ENCODE measurements around the gene RPS6KA5.

Gene RPS6KA5

DNA sequence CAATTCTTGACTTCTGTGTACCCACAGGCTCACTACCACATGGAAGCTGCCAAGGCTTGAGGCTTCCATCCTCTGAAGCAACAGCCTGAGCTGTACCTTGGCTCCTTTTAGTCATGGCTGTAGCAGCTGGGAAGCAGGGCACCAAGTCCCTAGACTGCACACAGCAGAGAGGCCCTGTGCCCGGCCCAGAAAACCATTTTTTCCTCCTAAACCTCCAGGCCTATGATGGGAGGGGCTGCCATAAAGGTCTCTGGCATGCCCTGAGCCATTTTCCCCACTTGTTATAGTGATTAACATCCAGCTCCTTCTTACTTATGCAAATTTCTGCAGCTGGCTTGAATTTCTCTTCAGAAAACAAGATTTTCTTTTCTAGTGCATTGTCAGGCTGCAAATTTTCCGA lies 121.8 kb downstream of the RPS6KA5 start:
- DNase-seq (ENCODE audit: low read depth) = no peak

- DNase-seq (ENCODE audit: low read depth) = no peak
Observed at GRCh38 chr14:90936757-90937440, 123.5 kb downstream of the RPS6KA5 start.

DNA sequence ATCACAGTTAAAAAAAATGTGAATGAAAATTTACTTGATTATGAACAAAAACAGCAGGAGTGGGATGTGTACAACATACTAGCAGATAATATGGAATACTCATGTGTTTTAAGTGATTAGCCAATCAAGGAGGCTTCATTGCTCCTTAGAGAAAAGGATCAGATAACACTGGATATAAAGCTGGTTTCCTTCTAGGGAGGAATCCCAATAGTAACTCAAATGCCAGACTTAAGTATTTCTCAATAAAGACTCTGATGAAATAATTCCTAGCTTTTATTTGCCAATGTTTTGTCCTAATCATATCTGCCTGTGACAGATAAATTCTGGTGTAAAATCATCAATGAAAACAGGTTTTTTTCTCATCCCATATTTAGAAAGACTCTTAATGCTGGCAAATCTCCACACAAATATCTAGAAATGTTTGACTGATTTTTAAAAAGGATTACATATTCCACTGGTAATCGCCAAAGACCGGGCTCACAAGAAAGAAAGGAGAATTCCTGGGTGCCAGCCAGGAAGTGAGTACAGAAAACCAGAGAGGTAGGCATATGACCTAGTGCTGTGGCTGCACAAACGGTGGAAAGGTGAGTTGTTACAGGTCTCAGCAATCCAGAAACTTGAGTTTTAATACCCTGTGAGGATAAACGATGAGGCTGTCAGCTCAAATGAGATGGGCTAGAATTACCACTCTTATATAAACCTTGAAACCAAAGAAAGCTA lies 135.7 kb downstream of the RPS6KA5 start:
- no peak for DNase-seq (ENCODE audit: low read depth)

DNA sequence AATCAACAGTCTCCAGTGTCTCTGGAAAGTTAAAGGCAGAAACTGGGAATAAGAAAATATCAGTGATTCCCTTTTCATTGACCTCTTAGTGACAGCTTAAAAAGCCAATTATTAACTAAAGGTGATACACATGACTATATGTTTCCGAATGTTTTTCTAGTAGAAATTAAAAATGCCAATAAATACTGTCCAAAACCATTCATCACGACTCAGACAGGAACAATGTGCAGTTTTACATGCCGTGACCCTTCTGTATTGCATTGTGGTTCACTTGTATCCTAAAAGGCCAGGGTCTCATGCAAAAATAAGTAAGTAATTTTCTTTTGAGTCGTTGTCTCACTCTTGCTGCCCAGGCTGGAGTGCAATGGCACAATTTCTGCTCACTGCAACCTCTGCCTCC lies 138.3 kb downstream of the RPS6KA5 start:
- DNase-seq (ENCODE audit: low read depth) = no peak

- DNase-seq (ENCODE audit: low read depth) = no peak
Observed at GRCh38 chr14:90911121-90911520, 149.3 kb downstream of the RPS6KA5 start.

GRCh38 chr14:90907178-90907577 lies 153.3 kb downstream of the RPS6KA5 start:
- no peak for DNase-seq (ENCODE audit: low read depth)

DNA sequence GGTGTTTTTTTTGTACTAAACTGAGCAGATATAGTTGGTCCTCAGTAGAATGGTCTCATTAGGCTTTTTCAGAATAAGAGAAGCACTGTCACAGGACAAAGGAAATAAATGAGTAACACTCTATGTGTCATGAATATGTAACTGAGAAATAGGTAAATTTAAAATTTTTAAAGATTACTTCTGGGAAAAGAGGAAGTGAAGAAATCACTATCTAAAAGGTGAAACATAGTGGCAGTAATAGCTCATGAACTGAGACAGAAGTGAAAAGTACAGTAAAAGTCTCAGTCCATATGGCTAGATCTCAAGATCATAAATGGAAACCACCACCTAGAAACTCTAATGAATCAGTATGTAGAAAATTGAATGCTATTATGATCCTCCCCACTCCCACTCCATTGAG lies 154.9 kb downstream of the RPS6KA5 start:
- DNase-seq (ENCODE audit: low read depth) = no peak

- DNase-seq (ENCODE audit: low read depth) = peak; percentile 24
Observed at GRCh38 chr14:90903101-90903500, 157.3 kb downstream of the RPS6KA5 start.

DNA sequence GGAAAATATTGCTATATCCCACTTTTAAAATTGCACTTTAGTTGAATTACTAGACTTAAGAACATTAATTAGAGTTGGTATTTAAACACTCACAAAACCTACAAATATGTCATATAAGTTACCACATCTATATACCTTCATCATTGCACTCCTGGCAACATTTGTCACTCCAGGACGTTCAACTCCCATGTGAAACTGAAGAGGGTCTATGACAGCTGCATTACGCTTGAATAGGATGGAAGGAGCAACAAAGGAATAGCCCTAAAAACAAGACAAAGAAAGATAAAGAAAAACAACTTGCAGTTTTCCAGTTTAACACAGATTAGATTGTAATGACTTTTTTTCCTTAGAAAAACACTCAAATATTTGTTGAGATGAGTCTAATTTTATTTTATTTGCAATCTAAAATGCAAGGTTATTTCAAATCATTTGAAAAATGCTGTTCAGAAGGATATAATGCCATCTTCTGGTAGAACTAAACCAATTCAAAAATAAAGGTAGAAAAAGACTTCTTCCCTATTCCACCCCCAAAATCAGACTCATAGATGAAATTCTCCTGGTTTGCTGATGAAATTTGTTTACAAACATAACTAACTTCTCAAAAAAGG lies 159.9 kb downstream of the RPS6KA5 start:
- no peak for DNase-seq (ENCODE audit: low read depth)

DNA sequence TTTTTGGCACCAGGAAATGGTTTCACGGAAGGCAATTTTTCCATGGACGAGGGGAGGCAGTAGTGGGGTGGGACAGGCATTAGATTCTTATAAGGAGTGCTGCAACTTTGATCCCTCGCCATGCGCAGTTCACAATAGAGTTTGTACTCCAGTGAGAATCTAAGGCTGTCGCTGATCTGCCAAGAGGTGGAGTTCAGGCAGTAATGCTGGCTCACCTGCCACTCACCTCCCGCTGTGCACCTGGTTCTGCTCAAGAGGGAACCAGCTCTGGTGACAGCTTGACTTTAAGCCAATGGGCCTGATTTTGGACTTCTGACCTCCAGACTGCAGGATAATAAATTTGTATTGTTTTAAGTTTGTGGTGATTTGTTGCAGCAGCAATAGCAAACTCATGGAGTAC lies 163.4 kb downstream of the RPS6KA5 start:
- DNase-seq (ENCODE audit: low read depth) = no peak

- no peak for DNase-seq (ENCODE audit: low read depth)
Observed at GRCh38 chr14:90894241-90894640, 166.2 kb downstream of the RPS6KA5 start.

DNA sequence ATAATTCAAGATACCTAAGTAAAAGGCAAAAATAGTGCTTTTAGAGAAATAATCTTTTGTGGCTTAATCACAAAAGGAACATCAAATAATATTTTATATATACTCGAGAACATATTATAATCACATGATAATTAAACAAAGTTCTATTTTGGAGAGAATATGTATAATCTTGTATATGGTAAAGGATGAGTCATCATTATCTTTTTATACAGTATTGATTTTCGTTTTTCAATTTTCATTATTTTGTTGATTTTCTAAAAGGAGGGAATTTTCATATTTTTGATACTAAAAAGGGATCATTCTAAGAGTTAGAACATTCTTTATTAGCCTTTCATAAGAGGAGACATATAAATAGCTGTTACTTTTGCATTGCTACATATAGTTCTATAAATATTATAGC lies 166.9 kb downstream of the RPS6KA5 start:
- no peak for DNase-seq (ENCODE audit: low read depth)

DNA sequence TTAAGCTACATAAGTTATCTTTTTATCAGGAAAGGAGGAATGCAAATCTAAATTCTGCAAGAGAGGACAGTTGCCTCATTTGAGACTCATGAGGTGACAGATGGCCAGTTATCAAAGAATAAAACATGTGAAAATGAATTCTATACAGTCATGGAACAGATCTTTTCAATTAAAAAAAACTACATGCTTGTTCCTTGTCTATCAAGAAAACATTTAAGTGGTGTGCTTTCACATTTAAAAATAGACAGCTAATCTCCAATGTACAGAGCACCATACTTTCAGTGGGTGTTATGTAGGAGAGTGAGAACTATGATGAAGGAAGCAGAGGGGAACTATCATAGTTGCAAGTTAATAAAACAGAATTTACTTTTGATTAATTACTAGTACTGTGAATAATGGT lies 167.5 kb downstream of the RPS6KA5 start:
- DNase-seq (ENCODE audit: low read depth) = no peak

GRCh38 chr14:90891326-90891725 lies 169.1 kb downstream of the RPS6KA5 start:
- DNase-seq (ENCODE audit: low read depth) = no peak

DNA sequence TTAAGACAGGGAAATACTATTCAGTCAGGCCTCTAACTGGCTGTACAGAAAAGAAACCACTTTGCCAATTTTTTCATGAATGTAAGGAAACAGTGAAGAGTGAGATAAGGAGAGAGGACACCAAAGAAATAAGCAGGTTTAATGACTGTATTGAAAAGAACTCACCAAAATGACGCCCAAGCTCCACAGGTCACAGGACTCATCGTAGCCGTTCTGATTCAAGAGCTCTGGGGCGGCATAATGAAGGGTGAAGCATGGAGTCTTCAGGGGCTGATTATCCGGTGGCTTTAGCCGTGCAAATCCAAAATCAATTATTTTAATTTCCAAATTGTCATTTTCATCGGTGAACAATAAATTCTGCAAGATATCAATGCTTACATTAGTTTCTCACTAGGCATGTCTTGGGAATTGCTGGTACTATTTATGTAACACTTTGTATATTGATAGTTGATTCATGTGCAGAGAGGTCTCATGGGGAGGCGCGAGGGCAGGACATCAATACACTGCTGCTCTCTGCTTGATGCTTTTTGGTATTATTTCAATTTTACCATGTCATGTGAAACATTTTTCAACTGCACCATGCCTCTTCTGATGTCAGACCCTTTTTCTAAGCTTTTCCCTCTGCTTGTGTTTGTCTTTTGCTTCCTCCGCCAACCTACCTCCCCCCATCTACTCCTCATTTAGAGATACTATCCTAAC lies 170.0 kb downstream of the RPS6KA5 start:
- DNase-seq (ENCODE audit: low read depth) = no peak

DNA sequence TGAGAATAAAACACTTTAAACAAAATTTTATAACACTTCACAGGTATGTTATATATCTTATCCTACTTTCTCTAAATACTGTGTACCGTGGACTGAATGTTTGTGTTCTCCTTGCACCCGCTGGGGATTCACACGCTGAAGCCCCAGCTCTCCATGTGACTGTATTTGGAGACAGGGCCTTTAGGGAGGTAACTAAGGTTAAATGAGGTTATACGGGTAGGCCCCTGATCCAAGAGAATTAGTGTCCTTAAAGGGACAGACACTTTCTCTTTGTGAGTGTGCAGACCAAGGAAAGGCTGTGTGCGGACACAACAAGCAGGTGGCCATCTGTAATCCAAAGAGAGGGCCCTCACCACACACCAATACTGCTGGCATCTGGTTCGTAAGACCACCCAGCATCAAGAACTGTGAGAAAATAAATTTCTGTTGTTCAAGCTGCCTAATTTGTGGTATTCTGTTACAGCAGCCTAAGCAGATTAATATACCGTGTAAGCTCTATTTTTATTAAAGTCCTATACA lies 174.1 kb downstream of the RPS6KA5 start:
- DNase-seq (ENCODE audit: low read depth) = no peak

GRCh38 chr14:90883782-90884181 lies 176.7 kb downstream of the RPS6KA5 start:
- DNase-seq (ENCODE audit: low read depth) = no peak

GRCh38 chr14:90883197-90883596 lies 177.2 kb downstream of the RPS6KA5 start:
- DNase-seq (ENCODE audit: low read depth) = no peak

DNA sequence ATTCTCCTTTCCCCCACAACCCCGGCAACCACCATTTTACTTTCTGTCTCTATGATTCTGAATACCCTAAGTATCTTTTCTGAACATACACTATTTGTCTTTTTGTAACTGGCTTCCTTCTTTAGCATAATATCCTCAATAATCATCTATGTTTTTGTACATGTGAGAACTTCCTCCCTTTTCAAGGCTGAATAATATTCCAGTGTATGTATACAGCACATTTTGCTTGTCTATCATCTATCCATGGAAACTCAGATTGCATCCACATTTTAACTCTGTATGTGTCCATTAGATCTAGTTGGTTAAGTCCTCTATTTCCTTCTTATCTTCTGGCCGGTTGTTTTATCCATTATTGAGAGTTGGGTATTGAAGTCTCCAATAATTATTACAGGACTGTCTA lies 180.2 kb downstream of the RPS6KA5 start:
- no peak for DNase-seq (ENCODE audit: low read depth)

GRCh38 chr14:90874599-90874998 lies 185.8 kb downstream of the RPS6KA5 start:
- no peak for DNase-seq (ENCODE audit: low read depth)

DNA sequence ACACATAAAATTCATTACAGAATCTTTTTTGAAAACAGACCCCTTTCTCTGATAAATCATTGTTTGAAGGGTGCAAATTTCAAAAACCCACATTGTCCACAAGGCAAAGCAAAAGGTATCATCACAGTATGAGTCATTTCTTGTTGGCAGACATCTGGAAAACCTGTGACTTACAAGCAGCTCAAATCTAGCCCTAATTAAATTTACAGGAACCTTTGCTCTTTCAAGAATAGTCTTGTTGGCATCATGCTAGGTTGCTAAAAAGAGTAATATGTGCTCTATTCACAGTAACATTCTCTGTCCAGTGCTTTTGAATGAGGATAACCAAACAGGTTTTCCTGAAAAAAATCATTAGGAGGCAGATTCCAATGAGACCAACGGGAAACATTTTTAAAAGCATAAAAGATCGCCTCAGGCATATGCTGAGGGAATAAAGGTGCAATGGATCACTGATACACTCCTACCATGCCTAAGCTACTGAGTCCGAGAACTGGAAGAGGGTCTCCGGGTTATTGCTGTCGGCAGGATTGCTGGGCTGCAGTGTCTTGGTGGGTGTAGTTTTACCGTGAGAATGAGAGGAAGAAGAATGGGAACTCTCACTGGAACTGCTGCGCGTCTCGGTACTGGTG lies 188.7 kb downstream of the RPS6KA5 start:
- no peak for DNase-seq (ENCODE audit: low read depth)

DNA sequence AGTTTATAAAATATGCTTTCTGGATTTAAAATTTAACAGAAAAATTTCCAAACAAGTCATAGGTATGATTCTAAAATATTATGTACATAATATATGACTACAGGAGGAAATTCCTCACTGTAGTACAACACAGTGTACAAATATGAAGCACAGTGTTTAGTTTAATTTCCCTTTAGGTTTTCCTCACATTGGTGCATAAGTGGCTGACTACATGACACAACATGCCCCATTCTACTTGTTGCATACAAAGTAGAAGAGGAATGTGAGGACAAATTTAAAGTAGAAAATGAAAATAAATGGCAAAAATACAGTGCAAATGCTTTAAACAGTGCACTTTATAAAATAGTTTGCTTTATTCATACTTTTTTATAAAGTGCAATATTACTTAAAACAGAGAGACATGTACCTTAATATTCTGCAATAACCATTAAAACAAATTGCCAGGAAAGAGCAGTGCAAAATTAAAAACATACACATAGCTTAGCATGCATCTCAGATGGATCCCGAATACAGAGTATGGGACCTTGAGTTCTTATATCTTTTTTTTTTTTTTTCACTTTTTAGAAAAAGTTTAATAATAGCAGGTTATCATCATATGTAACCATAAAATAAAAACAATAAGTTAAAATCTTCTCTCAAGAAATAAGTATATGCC lies 189.4 kb downstream of the RPS6KA5 start:
- no peak for DNase-seq (ENCODE audit: low read depth)

All from activated T-helper 9 cell treated with anti-CD3 and anti-CD28 coated beads, Interleukin-2, amount 50 U/mL, for 16 hours (primary cell).